Urothelium cell line (cell line): ENCODE measurements around the gene CHI3L1.
A peak's percentile ranks its signal among the peaks of the same experiment; 100 is the strongest.

Source experiments
- DNase-seq: peaks from one replicate; pipeline ENCODE4 v3.0.0; 2011; ENCODE audit warnings: low spot score, mixed read lengths
- FAIRE-seq: peaks from 2 replicates; lab custom pipeline; 2011; peaks lifted over from hg19 to GRCh38; lab: Jason Lieb, UNC

CHI3L1 gene

GRCh38 chr1:203182387-203182953 lies 4.0 kb downstream of the CHI3L1 start:
- DNase-seq (no peak), FAIRE-seq (no peak)

DNA sequence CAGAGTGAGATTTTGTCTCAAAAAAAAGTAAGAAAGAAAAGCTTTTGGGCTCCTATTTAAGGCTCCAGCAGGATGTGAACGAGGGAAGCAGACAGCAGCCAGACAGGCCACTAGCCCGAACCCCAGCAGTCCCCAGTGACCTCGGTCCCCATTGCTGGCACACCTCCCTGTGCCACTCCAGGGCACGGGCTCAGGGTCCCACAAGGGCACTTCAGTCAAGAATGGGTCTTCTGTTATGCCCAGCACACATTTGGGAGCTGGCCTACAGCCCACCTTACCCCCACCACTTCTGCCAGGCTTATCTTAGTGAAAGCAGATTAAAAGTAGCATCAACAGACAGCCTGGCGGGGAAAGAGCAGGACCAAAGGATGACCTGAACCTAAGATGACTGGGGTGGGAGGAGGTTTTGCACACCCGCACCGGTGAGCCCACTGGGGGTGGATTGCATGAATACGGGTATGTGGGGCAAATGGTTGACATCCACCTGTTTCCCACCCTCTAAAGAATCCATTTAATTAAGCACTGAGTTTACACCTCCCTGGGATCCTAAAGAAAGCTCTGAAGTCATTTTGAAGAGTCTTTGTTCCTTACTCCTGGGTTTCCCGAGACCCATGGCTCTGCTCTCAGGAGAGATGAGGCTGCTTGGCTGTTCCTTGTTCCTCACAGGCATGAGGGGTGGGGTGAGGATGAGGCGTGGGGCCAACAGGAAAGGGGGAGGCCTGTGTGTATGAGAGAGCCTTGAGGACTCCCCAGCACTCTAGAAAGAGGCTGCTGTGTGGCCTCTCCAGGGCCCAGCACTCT lies 4.7 kb downstream of the CHI3L1 start:
- no peak for FAIRE-seq
- no peak for DNase-seq

DNA sequence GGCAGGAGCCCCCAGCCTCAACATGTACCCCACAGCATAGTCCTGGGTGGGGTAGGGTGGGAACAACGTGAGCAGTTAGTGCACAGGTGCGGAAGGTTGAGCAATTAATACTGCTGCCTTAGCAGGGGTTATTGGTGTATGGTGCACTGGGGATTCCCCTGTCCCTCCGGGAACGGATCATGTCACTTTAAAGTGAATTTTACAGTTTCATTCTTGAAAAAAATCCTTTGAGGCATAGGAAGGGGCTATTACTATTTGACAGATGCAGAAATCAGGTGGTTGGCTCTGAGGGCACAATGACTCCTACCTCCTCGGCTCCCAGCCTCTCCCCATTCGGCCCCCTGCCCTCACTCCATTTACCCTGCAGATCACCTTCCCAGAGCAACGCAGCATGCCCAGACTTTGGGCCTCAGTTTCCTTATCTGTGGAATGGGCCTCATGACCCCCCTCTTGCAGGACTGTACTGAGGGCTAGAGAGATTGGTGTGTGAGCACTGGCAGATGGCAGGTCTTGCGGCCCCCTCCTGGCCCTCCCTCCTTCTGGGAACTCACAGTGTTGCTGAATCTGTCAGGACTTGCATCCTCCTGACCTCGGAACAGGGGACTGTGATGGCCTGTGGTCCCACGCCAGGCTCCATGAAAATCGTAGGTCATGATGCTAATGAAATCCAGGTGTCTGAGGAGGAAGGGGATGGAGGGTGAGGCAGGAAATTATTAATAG lies 5.7 kb downstream of the CHI3L1 start:
- FAIRE-seq = no peak
- no peak for DNase-seq

GRCh38 chr1:203179667-203180005 lies 6.9 kb downstream of the CHI3L1 start:
- no peak for DNase-seq
- FAIRE-seq = no peak

GRCh38 chr1:203178821-203179666 lies 7.5 kb downstream of the CHI3L1 start:
- DNase-seq = no peak
- FAIRE-seq = no peak

DNA sequence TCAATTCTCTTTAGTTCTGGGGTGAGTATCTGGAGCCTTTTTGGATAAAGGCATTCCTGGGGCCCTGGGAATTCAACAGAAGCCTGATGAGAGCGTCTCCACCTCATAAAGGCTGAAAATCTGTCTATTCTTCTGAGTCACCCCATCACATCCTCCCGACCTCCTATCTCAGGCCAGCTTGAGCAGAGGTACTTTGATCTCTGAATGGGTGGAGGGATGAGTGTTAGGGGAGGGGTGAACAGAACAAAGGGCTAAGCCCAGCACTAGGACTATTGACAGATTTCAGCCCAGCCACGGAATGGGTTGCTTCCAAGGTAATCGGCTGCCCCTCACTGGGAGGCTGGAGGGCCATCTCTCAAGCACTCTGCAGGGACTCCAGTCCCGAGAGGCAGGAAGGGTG lies 8.4 kb downstream of the CHI3L1 start:
- FAIRE-seq = no peak
- peak; percentile 59 for DNase-seq

- FAIRE-seq = no peak
- DNase-seq = peak; percentile 61
These were observed 8.9 kb downstream of the CHI3L1 start for GRCh38 chr1:203177470-203178039.

DNA sequence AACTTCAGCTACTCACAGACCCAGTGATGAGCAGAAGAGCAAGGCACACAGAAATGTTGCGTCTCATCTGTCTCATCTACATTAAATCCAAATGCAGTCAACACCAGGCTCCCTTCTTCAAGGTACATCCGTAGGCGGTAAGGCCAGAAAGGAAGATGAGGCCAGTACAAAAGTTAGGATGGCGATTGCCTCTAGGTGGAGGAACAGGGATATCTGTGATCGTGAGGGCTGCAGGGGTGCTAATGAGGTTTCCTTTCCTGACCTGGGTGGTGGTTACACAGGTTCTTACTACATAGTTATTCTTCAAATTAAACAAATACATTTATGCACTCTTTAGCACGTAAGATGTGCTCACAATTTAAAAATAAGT lies 9.5 kb downstream of the CHI3L1 start:
- DNase-seq (no peak), FAIRE-seq (no peak)

DNA sequence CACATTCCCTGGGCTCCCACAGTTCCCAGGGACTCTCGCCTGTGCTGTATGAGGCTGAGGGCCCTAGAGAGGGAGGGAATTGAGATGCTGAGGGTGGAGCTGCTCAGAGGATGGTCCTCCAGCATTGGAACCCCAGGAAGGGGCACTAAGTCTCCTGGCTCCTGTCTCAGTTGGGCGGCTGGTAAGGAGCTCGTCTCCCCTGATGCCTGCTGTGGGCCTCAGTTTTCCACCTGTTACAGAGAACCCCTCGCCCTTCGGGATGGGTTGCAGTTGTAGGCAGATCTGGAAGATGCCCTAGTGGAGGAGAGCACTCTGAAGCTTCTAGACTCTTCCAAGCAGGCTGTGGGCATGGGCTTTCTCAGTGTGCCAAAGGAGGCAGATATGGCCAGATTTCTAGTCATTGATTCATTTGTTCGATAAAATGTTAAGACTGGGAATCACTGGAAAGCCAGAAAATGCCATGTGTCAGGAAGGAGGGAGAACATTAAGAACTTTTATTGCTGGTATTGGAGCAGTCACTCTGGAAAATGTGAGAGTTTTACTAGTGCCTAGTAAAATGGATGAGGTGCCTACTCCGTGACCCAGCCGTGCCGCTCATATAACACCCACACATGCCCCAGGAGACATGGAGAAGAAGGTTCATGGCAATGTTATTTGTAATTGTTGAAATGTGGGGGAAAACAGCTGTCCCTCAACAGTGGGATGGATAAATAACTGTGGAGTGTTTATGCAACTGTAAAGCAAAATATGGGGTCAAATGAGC lies 10.1 kb downstream of the CHI3L1 start:
- DNase-seq (no peak), FAIRE-seq (no peak)

- DNase-seq = no peak
- FAIRE-seq = no peak
These were observed 10.7 kb downstream of the CHI3L1 start for GRCh38 chr1:203175827-203176241.

DNA sequence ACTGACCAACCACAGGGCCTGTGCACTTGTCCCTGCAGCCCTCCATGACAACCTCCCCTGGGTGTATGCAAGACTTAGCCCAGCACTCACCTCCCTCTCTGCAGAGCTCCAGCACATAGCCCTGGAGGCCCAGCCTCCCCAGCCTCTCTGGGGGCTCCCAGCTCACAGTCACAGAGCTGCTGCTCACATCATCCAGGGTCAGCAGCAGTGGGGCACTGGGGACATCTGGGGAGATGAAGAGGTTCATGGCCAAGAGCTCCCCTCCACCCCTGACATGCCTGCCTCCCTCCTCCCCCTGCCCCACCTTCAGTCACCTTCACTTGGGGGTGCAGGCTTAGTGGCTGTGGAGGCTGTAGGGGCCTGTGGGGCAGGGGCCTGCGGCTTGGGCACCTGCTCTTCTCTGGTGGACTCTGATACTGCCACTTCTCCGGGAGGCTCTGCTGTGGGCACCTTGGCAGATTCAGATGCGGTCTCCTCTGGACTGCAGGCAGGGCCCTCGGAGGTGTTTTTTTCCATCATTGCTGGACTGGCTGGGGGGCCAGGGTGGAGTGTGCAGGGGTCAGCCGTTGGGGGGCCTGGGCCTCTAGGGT lies 11.2 kb downstream of the CHI3L1 start, which contains the start of gene MYBPH:
TSS of gene MYBPH (minus strand) at position 590 of the 590 bp plus-strand sequence. CDS start at position 519, 71 bp downstream.
- DNase-seq (no peak), FAIRE-seq (no peak)

GRCh38 chr1:203174324-203174985 lies 12.0 kb downstream of the CHI3L1 start:
- DNase-seq = no peak
- FAIRE-seq = no peak

DNA sequence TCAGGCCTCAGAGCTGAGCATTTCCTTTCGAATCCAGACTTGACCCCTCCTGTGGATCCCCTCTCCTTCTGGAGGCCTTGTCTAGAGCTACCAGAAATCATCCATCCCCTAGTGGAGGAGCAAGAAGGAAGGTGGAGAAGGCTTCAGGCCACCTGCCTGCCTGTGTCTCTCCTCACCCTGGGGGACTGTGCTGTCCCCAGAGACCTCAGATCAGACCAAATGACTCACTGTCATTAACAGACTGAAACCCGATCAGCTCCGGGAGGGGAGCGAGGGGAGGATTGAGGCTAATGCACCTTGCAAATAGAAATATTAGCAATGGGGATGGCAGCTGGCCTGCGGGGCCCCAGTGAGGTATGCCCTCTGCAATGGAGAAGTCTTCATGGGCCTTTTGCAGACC lies 12.9 kb downstream of the CHI3L1 start:
- DNase-seq = no peak
- FAIRE-seq = no peak

- no peak for FAIRE-seq
- no peak for DNase-seq
These were observed 13.4 kb downstream of the CHI3L1 start for GRCh38 chr1:203173011-203173555.

- FAIRE-seq (no peak), DNase-seq (peak; percentile 75)
These were observed 14.1 kb downstream of the CHI3L1 start for GRCh38 chr1:203172184-203173010.

GRCh38 chr1:203171341-203172183 lies 14.9 kb downstream of the CHI3L1 start:
- FAIRE-seq (no peak), DNase-seq (no peak)
